ENCODE results near the gene NSD1.

DNA sequence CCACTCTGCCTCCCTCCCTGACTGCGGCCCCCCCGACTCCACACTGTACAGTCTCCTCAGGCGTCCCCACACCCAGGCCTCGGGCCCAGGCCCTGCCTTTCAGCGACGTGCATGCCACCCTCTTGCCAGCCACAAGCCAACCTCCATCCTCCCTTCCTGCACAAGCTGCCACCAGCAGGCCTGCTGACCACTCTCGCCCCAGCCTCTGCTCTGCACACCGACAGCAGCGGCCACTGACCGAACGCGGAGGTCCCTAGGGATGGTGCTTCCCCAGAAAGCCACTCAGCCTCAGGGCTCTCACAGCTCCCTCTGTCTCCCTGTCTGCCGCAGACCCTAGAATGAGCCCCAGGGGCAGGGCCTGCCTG lies 199.3 kb downstream of the NSD1 start:
- TF ChIP-seq, protein P1, sequence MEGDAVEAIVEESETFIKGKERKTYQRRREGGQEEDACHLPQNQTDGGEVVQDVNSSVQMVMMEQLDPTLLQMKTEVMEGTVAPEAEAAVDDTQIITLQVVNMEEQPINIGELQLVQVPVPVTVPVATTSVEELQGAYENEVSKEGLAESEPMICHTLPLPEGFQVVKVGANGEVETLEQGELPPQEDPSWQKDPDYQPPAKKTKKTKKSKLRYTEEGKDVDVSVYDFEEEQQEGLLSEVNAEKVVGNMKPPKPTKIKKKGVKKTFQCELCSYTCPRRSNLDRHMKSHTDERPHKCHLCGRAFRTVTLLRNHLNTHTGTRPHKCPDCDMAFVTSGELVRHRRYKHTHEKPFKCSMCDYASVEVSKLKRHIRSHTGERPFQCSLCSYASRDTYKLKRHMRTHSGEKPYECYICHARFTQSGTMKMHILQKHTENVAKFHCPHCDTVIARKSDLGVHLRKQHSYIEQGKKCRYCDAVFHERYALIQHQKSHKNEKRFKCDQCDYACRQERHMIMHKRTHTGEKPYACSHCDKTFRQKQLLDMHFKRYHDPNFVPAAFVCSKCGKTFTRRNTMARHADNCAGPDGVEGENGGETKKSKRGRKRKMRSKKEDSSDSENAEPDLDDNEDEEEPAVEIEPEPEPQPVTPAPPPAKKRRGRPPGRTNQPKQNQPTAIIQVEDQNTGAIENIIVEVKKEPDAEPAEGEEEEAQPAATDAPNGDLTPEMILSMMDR (conservative IDR thresholded peaks at IDR 0.05), result no peak
- no peak for TF ChIP-seq EZH2 (IDR thresholded peaks at IDR 0.05; ENCODE audit: low read depth)
